HG03095 (cell line): ENCODE measurements around the gene EPHA4.

ENCODE experiments used
- ATAC-seq: cut with Tn5 transposase; IDR thresholded peaks from one replicate; pipeline ENCODE4 v1.9.1; 2021; ENCODE audit warnings: moderate library complexity; ENCODE audit not compliant: unreplicated experiment

EPHA4 gene

DNA sequence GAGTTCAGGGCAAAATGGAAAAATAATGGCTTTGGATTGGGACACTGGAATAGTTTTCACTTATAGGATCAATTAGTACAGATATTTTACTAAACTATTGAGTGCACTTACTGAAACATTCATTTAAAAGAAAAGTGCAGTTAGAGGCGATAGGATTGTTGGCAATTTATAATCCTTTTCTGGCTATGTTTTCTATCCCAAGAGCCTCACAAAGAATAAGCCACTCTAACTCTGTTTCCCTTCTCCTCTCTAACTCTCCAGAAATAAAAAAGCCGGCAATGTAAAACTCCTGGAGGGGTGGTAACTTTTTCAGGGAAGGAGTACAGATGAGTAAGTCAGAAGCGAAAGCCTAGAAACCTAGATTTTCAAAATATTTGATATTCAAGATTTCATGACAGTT is 91.3 kb downstream of the EPHA4 start:
- ATAC-seq, result no peak

DNA sequence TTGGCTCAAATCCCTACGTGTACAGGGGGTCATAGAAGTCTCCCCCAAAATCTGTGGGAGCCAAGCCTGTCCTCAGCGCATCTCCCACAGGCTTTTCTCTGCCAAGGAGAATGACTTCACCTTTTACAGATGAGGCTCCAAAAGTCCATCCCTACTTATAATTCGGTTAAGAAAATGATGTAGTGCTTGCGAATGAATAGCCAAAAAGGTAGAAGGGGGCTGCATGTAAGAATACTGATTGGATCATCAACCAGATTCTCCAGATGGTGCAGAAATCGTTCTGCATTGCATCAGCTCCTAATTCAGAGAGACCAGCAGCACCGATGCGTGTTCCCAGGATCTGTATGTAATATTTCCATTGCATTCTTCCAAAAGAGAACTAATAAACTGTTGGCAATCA is 91.9 kb downstream of the EPHA4 start:
- no peak for ATAC-seq

DNA sequence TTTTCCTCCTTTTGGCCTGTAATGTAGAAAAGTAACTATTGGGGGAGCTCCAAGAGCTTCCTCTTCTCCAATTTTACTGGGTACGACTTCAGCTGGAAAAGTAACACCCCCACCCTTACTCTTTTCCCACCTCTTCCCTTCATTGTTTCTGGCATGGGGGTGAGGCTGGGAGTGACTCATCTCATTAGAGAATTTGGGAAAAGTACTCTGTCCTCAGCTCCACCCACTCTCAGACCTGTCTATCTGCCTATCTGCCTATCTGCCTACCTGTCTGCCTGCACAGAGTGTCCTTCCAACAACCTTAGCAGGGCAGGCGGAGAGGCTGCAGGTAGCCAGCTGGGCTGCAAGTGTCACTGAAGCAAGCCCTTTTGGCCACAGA is 93.6 kb downstream of the EPHA4 start:
- no peak for ATAC-seq

DNA sequence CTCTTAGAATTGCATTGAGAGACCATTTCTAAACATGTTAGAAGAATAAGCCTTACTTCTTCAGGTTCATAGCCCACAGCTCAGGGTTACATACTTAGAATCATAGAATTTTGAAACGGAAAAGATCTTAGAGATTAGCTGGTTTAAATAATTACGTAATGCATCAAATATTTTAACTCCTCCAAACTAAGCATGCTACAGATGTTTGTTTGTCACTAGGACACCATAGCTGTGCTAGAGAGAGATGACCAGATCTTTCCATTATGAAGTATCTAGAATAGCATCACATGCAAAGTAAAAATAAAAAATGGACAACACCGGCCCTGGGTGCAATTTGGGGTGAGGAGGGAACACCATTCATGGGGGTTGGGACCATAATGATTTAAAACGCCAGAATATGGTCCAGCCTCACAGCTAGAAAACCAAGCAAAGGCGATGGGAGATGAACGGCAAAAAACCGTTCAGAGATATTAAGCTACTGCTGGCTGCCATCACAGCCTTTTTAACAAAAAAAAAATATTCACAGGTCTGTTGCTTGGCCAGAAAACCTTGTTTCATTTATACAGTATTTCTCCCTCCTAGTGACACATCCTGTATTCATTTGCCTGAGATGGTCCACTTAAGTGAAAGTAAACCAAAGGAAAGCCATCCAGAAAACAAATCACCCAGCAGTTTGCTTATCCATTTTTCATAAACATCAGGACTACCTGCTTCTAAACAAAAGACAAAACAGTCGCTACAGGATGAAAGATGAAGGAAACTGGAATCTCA is 94.2 kb downstream of the EPHA4 start:
- no peak for ATAC-seq

DNA sequence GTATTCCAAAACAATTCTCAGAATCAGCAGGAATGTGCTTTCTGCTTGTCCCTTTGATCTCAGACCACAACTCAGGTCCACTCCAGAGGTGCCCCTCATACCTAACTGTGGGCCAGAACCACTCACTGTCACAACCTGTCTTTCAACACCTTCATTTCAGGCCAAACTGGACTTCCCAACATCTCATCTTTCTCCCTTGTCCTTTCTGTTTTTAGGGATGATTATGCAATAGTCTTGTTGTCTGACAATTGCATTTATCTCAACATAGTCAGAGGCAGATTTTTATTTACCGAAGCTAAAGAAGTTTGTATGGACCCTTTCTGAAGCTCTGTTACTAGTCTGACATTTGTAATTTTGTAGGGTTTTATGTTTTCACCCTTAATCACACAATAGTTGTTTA is 95.9 kb downstream of the EPHA4 start:
- no peak for ATAC-seq

DNA sequence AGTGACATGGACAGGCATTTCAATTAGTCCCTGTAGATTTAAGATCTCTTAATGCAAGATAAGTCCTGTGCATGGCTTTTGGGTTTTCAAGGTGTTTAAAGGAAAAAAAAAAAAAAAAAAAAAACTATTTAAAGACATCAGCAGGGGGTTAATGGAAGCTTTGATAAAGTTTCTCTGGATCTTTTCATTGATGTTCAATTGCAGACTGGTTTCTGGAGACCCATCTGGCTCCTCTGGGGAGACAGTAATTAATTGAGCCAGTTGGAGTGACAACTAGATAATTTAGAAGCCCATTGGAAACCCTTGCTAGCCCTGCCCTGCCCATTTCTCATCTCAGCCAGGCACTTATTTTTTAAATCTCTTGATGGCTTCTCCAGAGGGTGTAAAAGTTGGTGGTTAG is 98.7 kb downstream of the EPHA4 start:
- no peak for ATAC-seq

DNA sequence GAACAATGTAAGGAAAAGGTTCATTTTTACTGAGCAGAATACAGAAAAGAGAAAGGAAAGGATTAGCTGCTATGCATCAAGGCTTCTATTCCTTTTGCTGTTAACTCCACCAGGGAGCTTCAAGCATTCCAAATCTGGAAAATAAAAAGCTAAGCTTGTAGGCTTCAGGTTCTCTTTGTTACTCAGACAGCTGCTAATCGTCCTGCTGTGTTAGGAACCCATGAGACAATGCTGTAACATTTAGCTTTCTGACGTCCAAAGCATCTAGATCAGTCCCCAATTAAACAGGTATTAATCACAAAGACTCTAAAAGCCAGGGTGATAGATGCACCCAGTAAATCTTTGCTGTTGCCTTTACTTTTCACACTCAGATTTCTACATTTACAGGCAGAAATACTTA is 103.8 kb downstream of the EPHA4 start:
- no peak for ATAC-seq

DNA sequence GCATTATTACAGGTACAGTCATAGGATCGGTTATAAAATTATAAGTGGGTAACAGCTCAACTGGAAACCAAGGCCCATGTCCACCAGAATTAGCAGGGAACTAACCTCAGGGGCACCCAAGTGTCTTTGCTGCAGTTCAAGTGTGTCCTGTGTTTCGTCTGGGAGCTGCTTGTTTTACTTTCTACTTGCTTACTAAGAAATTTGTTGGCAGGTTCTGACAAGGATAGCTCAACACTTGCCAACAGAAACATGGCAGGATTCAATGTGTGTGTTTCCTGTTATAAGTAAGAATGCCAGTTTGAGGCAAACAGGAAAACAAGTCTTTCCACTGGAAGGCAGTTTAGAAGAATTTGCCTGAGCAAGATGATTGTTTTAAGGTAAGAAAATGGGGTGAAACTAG is 104.5 kb downstream of the EPHA4 start:
- ATAC-seq, result no peak

DNA sequence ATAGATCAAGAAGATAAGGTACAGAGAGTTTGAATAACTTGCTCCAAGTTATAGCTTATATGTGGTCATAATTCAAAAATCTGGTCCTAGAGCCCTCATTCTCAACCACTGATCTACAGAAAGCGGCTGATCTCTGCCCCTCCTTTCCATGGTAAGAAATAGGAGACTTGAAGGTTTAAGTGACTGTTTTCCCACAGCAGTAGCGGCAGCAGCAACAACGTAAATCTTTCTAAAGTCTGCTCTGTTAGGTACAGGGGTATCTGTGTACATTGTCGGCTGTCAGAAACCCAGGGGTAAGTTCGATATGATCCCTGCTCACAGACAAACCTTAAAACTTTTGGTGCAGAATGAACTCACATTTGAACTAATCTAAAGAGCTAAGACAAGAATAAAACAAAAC is 105.4 kb downstream of the EPHA4 start:
- no peak for ATAC-seq

DNA sequence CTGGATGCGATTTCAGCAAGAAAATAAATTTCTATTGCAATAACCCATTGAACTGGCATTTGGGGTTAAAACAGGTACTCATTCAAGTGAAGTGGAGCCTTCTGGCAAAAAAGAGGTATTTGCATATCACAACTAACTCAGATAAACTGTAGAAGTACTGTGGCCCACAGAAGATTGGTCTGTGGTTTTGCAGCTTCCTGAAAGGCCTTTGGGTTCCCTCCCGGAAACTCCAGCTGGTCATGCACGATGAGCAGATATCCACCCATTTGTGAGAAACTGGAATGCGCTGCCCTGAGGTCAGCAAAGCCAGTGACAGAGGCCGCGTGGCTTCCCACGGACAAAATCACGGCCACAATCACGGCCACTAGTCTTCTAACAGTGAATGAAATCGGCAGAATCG is 106.3 kb downstream of the EPHA4 start:
- no peak for ATAC-seq

DNA sequence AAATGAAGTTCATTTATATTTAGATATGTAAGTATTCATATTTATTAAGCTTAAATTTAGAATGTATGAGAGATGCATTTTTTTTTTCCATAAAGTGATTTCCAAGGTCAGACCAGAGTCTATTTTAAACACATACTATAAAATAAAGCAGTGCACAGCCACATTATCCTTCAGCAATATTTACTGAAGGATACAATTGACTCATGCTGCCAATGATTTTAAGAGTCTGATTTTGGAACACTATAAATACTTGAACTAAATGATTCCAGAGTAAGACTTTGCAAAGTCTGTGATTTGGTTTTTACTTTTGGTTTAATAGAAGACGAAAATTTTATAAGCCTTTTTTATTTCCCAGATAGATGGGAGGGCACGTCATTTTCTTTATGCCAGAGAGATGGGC is 107.1 kb downstream of the EPHA4 start:
- no peak for ATAC-seq

DNA sequence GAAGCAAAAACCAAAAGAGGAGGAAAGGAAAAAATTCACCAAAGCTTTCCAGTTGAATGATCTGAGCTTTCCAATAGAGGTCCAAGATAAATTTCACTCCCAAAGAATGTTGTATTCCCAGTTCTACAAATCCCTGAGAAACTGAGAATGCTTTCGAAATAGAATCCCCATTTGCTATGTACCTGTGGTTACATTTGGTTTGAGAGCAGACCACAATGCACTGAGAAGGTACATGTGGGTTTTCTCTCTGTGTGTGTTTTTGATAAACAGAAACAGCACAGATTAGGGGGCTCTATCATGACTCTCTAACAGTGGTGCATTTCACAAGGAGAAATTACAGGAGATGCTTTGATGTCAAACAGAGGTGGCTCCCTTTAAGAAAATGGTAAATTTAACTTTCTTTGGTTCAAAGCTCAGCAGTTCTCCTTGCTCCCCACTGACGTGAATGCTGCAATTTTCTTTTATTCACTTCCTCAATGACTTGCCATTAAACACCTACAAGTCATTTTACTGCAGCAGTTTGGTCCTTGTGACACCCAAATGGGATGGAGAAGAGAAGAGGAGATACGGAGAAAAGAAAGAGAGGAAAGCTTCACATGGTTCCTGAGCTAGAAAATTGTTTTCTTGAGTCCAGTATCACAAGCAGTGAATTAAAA is 108.7 kb downstream of the EPHA4 start:
- ATAC-seq, result no peak

DNA sequence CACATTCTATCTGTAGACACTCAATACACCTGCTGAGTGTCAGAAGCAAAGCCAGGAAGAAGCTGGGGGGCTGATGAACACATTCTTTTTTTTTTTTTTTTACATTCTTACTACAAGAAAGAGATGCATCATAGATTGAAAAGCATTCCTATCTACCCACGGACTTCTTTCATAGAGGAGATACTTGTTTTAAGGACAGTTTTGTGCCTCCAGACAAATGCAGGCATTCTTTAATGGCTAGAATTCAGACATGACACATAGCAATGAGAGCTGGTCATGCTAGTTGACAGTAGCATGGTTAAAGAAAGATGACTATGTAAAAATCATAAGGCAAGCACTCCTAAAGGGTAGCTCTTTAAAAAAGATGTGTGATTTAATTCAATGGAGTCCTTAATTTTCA is 110.2 kb downstream of the EPHA4 start:
- ATAC-seq, result no peak

DNA sequence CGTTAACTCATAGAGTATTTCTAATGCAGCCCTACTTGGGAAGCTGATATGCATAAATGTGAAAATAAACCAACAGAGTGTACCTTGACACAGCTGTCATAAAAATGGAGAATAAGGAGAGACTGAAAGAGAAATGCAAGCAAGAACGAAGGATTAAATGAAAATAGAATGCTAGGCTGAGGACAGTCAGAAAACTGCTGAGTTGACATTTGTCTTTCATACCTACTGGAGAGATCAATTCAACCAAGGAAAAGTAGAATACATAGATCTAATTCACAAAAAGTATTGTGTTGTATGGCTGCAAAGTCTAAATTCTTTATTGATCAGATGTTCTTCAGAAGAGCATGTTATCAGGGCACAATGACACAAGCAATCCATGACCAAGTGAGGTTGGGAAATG is 112.0 kb downstream of the EPHA4 start:
- no peak for ATAC-seq

DNA sequence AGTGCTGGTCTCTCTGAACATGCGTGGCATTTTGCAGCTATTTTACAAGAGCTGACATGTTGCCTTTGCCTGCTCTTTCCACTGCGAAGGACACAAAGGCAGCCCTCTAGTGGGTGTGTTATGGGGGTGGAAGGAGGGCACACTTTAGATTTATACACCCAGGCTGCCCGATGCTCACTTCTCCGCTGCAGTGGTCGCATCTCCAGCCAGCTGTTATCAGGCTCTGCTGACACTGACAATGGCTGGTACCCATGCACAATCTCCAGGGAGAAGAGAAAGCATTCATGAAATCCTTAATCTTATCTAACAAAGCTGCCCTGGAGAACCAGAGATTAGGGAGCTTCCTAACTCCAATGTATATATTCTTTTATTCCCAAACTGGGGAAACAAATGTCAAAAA is 113.5 kb downstream of the EPHA4 start:
- ATAC-seq, result no peak

DNA sequence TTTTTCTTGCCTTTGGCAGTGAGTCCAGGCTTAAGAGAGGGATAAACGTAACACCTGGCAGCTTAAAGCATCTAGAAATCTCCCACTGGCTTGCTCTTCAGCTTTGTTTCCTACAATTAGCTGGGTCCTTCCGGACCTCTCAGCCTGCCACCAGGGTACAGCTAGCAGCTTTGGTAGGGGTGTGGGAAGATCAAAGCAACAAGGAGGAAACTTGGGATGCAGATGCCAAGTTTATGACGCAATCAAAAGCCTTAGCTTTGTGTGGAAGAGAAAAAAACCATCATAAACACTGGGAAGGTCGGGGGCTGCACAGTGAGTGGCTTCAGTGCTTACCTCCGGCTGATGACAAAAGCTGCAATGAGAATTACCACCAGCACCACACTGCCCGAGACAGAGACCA is 116.9 kb downstream of the EPHA4 start:
- ATAC-seq, result no peak

DNA sequence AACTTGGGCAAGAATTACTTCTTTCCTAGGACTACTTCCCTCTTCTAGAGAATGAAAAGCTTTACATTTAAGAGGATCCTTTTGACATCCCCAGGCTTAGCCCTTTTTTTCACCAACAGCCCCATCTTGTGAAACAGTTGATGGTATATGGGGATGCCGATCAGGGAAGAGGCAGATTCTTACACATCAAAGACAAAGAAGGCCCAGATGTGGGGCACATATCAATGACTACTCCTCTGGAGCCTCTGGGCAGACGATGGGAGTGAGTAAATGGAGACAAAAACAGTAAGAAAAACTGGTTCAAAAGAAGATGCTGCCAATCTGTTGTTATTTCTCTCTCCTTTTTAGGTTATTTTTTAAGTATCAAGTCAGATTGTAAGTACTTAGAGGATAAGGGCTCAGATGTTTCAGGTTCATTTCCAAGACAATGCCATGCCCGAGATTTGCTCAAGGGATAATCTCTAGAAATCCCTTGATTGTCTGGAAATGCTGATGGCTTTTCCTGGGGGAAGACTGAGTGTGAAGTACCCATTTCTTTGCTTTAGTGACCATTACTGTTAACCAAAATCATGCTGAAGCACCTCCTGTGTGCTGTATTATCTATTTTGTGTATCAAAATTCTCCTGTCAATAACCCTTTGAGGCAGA is 117.5 kb downstream of the EPHA4 start:
- no peak for ATAC-seq

DNA sequence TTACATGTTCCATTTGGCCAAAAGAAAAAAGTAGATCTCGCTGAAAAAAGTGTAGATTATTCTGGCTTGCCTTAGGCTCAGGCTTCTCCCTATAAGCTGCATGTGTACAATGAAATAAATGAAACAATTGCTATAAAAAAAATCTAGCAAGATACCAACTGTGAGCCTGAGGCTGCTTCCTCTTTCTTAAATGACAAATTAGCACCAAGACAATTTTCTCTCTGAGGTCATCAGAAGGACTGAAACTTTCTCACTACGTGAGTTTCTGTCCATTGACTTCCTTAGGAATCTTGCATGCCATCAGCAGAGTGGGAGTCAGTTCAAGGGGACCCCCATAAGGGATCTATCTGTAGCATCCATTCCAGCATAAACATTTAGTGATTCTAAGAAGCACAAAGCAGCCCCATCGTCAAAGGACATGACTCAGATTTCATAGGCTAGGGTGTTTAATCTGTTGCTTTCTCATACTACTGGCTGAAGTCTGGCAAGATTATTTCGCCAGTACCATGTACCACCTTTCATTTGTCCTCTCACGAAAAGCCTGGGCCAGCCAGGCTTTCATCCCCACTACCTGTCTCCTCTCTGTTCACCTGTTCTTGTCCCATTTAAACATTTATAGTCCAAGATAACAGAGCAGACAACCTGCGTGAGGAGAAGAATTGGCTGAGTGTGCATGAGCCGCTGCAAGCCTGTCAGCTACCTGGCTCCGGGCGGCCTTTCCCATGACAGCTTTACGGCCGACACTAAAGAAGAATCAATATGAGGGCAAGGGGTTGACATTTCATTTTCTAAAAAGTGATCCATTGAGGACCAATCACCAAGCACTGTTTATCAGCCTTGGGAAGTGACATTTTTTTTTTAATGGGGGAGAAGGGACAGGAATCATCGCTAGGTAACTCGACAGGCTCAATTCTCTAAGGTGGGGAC is 120.0 kb downstream of the EPHA4 start:
- no peak for ATAC-seq

DNA sequence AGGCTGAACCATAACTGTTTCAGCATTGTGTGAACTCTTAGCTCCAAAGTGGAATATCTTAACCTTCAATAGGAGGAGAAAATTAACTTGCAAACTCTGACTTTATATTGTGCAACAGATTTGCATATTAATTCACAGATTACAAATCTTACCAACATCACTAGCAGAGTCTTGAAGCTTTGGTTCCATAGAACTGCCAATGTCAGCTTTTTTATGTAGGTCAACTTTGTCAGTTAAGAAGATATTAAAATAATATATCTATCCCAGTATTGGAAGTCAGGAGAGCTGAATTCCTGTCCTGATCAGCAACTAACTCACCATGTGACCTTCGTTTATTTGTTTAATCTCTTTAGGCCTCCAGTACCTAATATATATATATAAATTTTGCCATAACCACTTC is 121.8 kb downstream of the EPHA4 start:
- ATAC-seq, result no peak

DNA sequence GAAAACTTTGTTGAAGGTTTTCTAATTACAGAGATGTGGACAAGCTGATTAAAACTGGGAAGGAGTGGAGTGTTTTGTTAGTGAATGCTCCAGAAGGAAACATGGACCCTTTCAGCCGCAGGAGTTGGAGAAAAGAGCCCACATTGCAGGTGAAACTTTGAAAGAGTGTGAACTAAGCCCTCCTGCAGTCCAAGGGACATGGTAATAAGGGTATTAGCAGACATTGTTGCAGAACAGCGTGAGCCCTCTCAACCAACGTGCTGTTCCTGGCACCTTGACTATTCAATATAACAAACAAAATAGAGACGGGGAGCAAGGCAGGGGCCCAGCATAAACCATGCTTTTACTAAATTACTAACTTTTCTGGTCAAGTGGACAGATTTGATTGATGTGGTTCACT is 122.7 kb downstream of the EPHA4 start:
- ATAC-seq, result no peak

DNA sequence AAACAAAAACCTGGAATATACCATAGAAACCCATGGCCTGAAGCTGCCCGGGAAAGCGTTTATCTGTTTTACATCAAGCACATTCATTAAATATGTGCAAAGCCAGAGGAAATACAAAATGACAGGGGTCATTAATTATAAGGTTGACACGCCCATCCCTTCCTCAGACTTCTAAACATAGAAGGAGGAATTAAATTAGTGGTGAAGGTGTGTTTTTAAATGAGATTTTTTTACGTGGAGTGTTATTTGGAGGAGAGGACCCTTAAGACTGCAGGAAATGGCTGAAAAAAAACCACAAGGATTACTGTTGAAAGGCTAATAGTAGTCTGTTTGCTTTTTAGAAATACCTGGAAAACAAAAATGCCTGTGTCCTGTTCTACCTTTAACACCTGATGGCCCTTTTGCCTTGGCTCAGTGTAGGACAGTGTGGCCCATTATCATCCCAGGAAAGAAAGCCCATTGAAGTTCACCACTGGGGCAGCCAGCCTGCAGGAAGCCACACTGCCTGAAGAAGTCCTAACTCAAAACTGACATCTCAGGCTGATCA is 123.2 kb downstream of the EPHA4 start:
- no peak for ATAC-seq
